Stimulated activated CD4-positive, alpha-beta T cell treated with anti-CD3 and anti-CD28 coated beads, Interleukin-15, amount 100 ng/mL, for 24 hours (primary cell): ENCODE measurements around the gene C10orf95.

ENCODE experiments used
- DNase-seq: peaks from one replicate; pipeline ENCODE4 v3.0.0-alpha.2; 2020

C10orf95 gene

DNA sequence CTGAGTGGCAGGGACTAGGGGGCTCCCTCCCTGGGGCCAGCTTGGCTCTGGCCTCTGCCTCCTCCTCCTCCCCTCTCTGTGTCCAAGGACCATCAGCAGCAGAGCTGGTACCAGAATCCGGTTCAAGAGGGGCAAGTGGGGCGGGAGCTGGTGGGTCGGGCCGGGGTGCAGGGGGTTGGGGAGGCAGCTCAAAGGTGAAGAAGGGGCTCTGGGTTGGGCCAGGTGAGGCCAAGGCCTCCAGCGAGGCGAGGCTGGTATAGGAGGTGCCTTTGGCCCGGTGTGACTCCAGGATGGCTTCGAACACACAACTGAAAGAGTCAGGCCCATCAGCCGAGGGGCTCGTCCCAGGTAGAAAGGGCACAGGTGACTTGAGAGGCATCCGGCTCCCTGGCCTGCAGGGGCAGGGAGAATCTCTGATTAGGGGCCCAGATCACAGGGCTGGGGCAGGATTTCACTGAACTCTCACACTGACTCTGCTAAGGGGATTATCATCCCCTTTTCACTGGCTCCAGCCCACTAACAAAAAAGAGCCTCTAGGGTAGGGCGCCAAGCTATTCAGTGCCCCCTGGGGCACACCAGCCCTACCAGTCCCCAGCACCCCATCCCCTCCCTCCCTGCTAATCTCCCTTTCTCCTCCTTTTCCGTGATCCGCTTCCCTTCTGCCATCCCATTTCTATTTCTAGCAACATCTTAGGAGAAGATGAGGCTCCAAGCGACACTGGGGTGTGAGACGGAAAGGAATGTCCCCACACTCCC is 37.4 kb downstream of the C10orf95 start:
- no peak for DNase-seq

DNA sequence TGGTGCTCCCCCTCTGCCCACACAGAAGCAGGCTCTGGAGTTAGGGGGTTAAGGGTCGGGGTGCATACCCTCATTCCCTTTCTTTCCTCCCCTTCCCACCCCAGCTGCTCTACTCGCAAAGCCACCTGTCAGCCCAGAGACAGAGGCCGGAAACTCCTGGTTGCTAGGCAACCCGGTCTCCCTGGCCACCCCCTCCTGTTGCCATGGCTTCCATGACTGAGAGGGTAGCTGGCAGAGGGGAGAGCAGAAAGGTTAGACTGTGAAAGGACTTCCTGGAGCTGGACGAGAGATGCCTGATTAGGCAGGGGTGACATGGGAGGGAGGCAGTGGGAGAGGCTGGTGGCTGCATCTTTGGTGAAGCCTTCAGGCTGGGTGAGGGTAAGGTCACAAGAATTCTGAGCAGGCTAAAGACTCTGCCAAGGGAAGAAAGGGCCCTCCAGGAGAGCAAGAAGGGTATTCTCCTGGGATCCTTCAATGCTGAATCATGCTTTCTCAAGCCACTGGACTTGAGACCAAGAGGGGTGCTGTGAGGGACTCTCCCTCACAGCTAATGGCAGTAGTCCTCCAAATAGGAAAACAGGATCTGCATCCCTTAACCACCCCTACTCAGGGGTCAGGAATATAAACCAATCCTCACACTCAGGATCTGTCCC is 38.2 kb downstream of the C10orf95 start:
- peak; percentile 63 for DNase-seq

DNA sequence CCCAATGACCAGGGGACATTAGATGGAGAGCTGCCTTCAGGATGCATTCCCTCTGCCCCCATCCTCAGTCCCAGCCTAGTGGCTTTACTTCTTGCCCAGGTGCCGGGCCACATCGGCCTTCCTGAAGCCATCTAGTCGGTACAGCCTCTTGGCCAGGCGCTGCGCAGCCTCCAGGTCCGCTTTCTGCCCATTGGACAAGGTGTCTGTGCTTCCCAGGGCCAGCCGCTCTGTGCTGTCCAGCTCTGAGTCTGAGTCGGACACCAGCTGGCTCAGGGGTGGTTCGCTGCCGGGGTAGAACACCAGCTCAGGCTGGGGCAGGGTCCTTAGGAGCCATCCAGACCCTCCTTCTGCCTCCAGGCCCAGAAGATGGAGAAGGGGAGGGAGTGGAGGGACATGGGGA is 39.0 kb downstream of the C10orf95 start:
- no peak for DNase-seq

DNA sequence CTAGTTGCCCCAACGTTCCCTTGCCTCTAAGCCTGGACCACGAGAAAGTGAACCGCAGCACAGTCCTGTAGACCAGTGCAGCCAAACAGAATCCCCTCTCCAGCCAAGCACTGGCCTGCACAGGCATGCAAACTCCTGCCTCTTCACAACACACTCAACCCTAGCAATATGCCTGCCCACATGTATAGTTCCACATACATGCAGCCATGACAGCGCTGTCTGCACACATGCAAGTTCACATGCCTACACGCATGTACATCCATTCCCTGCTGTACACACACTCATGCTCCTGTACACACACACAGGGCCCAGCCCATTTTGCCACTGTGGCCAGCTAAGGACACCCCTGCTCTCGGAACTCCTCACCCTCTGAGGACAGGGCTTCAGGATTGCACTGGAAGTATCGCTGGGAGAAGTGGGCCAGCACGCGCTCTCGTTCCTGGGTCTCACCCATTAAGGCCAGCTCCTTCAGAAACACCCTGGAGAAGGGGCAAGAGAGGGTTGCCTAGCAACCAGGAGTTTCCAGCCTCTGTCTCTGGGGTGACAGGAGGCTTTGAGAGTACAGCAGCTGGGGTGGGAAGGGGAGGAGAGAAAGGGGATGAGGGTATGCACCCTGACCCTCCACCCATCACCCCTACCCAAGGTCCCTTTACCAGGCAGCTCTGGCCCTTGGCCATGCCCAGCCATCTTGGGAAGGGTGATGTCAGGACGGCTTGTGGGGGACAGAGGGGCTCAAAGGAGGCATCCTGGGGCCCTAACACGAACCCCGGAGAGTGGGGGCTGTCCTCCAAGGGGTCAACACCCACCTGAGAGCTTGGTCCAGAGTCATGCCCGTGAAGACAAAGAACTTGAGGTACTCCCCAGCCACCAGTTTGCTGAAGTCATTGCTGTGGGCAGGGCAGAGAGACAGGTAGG is 39.7 kb downstream of the C10orf95 start:
- no peak for DNase-seq

DNA sequence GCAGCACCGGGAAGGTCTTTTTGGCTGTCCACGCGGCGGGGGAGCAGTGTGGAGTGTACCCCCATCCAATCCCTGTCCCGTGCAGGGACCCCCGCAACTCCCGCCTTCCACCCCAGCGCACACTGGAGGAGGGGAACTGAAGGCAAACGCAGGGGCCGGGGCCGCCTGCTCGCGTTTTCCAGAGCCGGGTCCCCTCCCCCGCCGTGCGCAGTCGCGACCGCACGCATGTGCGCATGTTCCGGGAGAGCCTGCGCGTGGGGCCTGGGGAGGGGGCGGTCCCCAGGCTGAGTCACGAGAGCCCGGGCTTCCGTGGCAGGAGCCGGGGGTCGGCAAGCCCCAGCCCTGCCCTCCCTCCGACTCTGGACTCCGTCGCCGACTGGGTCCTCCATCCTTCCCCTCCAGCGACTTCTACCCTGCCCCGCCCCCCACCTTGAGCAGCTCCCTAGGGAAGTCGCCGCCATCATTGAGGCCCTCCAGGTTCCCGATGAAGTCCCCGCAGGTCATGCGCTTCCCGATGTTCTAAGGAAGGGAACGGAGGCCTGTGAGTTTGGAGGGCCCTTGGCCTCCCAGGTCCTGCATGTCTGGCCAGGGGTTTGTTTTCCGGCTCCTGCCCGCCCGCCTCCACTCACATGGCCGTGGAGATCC is 40.8 kb downstream of the C10orf95 start:
- peak; percentile 83 for DNase-seq

DNA sequence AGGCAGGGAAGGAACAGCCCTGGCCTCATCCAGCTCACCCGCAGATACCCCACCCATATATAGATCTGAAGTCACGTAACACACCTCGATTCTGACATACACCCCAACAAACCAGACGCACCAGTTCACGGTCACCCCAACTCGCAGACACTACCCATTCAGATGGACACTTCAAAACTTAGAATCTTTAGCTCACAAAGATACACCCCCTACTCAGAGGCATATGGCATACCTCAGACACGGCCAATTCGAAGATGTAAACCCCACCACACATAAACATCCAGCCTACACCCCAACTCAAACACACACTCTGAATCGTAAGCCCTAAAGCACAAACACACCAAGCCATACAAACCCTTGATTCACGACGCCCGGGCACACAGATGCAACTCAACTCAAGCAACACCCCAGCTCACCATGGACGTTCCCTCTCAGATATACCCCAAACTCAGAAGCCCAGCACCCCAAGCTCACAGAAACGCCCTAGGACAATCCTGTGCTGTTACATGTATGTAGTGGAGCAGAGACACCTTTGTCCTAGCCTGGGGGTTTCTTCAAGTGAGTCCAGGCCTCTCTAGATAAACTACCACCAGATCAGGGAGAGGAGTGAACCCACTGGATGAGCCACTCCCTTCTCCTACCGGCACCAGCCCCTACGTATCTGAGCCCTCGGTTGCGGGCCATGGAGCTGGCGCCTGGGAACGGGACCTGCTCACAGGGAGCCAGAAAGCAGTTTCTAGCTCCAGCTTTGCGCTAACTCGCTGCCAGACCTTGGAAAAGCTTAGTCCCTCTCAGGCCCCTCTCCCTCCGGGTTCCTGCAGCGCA is 41.5 kb downstream of the C10orf95 start:
- DNase-seq, result no peak

DNA sequence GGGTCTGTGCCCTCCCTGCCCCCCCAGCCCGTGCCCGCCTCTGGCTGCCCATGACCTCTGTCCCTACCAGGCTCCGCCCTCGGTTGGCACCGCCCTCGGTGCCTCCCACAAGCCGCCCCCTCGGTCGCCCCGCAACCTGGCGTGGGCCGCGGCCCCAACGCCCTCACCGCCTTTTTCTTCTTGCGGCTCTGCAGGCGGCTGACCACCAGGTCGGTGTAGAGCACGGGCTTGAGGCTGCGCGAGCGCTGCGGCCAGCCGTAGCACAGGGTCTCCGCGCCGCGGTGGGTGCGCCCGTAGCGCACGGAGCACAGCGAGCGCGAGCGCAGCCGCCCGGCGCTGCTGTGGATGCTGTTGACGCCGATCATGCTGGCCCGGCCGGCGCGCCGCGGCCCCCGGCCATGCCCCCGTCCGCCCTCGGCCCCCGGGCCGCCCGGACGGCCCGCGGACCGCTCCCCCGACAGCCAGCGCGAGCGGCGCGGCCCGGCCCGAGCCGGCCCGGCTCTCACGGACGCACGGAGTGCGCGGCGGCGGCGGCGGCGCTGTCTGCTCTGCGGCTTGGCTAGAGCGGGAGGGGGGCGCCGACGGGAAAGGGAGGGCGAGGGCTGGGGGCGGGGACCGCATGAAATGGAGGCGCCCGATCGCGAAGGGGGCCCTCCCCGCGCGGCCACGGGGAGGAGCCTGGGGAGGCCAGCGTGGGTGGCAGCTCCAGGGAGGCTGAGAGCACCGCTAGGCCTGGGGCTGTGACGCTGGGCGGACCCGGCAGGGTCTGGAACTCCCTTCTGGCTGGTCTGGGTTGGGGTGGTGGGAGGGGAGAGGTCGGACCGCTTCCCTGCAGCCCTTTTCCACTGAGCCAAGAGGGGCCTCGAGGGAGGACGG is 42.4 kb downstream of the C10orf95 start:
- peak; percentile 89 for DNase-seq

DNA sequence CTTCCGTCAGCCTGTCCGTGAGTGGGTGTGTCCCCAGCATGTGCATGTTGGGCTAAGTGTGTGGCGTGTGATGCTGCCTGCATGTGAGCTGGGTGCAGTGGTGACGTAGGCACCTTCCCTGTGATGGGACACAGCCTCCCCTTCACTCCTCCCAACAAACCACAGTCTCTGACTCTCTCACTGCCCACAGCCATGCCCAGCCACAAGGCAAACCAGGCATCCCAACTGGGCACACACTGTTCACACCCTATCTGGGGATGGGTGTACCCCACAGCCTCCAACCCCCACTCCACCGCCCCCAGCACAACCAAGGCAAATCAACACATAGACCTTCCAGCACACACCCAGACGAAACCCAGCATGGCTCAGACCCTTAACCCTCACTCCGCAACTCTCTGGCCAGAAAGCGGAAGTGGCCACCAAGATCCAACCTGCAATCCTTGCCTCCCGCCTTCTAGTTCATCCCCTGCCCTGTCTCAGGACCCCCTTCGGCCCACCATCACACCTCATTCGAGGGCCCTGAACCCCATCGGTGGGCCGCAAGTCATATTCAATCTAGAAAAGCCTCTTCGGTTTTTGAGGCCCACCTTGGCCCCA is 43.1 kb downstream of the C10orf95 start:
- no peak for DNase-seq

DNA sequence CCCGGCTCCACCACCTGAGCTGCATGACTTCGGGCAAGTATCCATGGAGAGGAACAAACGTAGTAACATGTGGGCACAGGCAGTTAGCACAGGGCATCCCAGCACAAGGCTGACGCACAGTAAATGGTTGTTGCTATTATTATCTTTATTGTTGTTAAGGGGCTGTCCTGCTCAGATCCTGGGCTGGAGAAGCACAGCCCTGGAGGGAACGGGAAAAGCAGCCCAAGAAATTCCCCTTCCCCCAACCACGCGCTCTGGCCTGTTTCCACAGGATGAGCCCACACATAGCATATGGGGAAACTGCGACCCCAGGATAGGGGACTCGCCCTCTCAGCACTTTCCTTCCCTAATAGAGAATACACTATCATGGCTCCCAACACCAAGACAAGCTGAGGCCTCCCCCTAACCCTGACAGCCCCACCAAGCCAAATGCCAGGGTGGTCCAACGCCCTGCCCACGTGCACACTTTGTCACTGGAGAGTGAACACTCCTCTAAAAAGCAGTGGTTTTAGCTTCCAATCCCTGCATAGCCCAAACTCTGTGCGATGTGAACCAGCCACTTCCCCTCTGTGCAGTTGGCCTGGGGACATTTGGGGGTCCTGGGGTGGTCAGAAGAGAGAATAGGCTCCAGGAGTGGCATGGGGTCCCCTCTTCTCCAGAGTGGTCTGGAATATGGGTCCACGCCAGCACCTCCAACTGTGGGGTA is 43.8 kb downstream of the C10orf95 start:
- DNase-seq, result no peak

DNA sequence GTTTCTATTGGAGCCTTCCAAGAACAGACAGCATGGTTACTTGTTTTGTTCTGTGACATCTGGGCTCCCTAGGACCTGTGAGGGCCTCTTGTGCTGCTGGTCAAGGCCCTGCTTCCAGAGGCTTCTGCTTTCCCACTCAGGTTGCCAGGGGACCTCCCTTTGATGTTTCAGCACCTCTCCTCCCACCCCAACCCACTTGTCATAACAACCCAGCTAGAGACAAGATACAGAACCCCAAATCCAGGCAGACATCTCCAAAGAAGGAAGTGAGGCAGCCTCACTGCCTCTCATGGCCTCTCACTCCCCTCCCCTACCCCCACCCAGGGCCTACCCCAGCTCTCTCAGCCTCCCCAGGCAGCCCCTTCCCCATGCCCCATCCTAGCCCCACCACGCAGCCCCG is 44.5 kb downstream of the C10orf95 start:
- no peak for DNase-seq

DNA sequence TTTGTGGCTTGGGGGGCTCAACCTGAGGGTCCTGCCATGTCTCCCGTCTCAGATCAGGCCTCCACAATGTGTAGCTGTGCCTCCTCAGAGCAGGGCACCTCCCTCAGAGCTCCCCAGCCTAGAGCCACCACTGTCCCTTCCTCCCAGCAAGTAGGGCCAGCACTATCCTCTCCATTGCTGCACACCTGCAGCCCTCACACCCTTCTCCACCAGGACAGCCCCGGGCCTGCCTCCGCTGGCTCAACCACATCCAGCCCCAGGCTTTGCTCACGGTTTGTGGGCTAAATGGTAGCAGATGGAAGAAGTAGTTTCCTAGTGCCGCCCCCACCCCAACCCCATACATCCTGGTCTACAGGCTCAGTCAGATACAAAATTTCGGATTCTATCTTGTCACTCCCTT is 45.7 kb downstream of the C10orf95 start:
- no peak for DNase-seq

DNA sequence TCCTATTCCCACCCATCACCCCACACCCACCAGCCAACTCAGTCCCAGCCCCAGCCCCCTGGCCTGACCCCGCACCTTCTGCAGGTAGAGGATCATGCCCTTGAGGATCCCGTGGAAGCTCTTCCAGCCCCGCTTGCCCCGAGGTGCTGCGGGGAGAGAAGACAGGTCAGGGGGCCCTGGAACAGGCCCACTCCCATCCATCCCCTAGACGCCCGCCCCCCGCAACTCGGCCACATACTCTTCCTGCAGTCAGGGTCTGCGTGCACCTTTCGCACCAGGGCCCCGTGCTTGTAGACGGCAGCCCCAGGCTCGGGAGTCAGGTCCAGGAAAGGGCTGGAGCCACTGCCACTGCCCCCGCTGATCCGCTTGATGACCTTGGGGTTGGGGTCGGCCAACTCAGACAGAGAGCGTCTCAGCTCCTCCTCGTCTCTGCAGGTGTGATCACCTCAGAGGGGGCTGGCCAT is 46.2 kb downstream of the C10orf95 start:
- DNase-seq, result no peak

DNA sequence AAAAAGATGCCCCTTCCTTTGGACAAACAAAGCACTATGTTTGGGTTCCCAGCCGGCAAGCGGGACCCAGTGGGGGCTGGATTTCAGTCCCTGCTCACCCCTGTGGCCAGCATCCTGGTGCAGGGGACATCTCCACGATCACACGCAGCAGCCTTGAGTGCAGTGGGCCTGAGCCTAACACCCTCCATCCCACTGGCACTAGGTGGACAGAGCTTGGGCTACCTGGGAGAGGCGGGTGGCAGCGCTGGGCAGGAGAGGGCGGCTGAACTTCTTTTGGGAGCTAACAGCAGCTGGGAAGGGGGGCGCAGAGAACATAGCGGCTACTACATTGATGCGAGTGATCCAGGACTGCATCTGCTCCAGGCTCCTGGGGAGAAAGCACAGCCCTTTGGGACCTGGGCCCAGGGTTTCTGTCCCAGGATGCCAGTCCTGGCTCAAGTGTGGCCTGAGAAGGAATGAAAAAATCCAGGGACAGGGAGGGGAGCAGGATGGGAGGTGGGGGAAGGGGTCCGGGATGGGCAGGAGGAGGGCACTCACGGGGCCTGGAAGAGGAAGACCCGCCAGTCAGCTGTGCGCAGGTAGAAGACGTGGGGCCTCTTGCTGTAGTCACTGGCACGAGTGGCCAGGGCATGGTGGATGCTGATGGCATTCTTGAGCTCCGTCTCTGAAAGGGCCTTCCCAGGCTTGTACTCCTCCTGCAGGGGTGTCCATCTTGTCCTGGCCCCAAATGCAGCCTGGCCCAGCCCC is 46.8 kb downstream of the C10orf95 start:
- DNase-seq, result no peak

DNA sequence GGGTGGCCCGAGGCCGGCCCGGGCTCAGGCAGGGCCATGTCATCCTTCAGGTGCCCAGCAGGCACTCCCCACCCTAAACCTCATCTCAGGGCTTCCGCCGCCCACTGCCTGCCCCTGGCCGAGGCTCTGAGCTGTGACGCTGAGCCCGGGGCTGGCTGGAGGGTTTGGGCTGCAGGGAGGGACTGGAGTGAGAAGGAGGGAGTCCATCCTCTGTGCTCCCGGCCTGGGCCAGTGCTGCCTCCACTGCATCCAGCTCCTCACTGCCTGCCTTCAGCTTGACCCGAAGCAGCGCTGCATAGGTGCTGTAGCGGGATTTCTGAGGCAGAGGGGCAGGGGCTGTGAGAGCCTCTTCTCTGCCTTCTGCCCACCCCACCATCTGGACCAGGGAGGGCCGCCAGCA is 48.2 kb downstream of the C10orf95 start:
- DNase-seq, result no peak

DNA sequence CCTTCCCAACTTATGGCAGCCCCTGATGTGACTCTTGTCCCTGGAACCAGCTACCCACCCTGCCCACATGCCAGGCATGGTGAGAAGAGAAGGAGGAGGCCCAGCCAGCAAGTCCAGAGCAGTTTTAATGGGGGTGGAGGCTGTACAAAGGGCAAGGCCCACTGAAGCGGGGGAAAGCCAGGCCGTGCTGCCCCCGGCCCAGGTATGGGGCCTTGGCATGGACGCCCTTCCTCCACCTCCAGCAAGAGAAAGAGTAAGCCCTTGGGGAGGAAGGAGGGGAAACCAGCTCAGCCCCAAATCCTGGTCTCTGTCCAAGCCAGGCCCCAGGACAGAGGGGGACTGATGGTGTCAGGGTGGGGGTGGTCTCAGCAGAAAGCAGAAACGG is 48.8 kb downstream of the C10orf95 start:
- no peak for DNase-seq

DNA sequence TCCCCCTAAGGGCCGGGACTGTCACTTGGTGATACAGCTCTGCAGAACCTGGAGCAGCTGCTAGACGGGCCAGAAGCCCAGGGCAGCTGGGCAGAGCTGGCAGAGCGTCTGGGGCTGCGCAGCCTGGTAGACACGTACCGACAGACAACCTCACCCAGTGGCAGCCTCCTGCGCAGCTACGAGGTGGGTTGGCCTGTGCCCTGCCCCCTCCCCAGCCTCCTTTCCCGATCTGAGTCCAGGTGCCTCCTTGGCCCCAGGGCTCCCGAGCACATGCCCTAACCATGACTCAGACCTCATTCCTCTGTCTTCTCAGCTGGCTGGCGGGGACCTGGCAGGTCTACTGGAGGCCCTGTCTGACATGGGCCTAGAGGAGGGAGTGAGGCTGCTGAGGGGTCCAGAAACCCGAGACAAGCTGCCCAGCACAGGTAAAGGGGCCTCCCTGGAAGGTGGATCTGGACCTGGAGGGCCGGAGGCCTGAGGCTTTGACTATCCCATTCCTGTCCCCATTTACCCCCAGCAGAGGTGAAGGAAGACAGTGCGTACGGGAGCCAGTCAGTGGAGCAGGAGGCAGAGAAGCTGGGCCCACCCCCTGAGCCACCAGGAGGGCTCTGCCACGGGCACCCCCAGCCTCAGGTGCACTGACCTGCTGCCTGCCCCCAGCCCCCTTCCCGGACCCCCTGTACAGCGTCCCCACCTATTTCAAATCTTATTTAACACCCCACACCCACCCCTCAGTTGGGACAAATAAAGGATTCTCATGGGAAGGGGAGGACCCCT is 49.4 kb downstream of the C10orf95 start:
- no peak for DNase-seq

DNA sequence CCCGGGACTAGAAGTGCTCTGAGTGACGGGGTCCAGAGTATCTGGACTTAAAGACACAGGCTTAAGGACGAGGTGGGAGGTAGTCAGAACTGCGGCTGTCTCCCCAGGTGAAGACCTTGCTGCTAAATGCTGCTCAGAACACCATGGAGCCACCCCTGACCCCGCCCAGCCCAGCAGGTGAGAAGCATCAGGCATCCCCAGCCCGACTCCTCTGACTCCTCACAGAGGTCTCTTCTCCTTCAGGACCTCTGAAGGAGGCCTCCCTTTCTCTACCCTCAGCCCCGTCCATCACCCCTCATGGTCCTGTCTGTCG is 50.0 kb downstream of the C10orf95 start:
- no peak for DNase-seq

DNA sequence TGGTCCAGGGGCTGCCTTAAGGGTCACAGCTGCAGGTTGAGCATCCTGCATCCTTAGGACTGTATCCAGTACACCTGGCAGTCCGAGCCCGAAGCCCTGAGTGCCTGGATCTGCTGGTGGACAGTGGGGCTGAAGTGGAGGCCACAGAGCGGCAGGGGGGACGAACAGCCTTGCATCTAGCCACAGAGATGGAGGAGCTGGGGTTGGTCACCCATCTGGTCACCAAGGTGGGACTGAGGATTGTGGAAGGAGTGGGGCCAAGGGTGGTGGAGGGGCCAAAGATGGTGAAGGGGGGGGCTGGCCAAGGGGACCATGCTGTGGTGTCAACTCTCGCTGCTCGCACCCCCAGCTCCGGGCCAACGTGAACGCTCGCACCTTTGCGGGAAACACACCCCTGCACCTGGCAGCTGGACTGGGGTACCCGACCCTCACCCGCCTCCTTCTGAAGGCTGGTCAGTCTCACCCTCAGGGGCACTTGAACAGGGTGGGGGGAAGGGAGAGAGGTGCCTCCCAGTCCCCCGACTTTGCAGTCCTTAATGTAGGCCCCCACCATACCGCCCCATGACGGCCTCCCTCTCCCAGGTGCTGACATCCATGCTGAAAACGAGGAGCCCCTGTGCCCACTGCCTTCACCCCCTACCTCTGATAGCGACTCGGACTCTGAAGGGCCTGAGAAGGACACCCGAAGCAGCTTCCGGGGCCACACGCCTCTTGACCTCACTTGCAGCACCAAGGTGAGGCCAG is 50.6 kb downstream of the C10orf95 start:
- no peak for DNase-seq
